IMR-90 (cell line): ENCODE measurements around the gene GABPA. TPM values are rescaled to one million over a fixed set of nuclear protein-coding genes. Genes with fewer than 3 reads are reported as not detected.

Experiments
- ATAC-seq: fragments of 200-7000 bp; cut with Tn5 transposase; 2 replicates; pipeline ENCODE4 v1.9.1; 2020; ENCODE audit warnings: low read depth, mild to moderate bottlenecking, moderate library complexity
- BruUV-seq: library from RNA; stranded (reverse); fragments of 400-500 nt; replicated peaks from 2 replicates; lab custom pipeline; 2021; lab: Mats Ljungman, UMichigan
- CTCF ChIA-PET: fragments of 300-600 bp; formaldehyde crosslinking; extraction: SDS; loops from one replicate; lab custom pipeline; 2021; ENCODE audit warnings: antibody characterized with exemption; lab: Yijun Ruan, JAX
- POLR2A ChIA-PET: fragments of 300-600 bp; sonication (Branson Sonifier 250); formaldehyde crosslinking; loops from one replicate; lab custom pipeline; 2022; ENCODE audit warnings: antibody characterized with exemption; ENCODE audit not compliant: unreplicated experiment; lab: Charles Lee
- DNase-seq: peaks from one replicate; pipeline ENCODE4 v3.0.0; 2013
- H2AFZ ChIP-seq: replicated peaks from 2 replicates; pipeline ENCODE3; 2013; ENCODE audit warnings: low read length, mild to moderate bottlenecking; ENCODE audit not compliant: poor library complexity
- H2AK5ac ChIP-seq: 2 replicates; pipeline ENCODE4 v1.6.1; 2013; ENCODE audit warnings: low read depth, low read length, inconsistent platforms
- H2AK9ac ChIP-seq: replicated peaks from 2 replicates; pipeline ENCODE3; 2013; ENCODE audit warnings: mild to moderate bottlenecking, low read depth, low read length, moderate library complexity; ENCODE audit not compliant: poor library complexity
- H2BK120ac ChIP-seq: 2 replicates; pipeline ENCODE4 v1.6.1; 2013; ENCODE audit warnings: low read depth, low read length, inconsistent platforms
- H2BK15ac ChIP-seq: 3 replicates; pipeline ENCODE4 v1.6.1; 2013; ENCODE audit warnings: low read depth, low read length, inconsistent platforms
- H2BK20ac ChIP-seq: 2 replicates; pipeline ENCODE4 v1.6.1; 2013; ENCODE audit warnings: low read depth, mild to moderate bottlenecking, inconsistent platforms, low read length, moderate library complexity
- H2BK5ac ChIP-seq: 2 replicates; pipeline ENCODE4 v1.6.1; 2013; ENCODE audit warnings: mild to moderate bottlenecking, low read depth, low read length, inconsistent platforms; ENCODE audit not compliant: poor library complexity, severe bottlenecking
- H3K14ac ChIP-seq: replicated peaks from 2 replicates; pipeline ENCODE4 v1.6.1; 2013; ENCODE audit warnings: low read depth, low read length, inconsistent platforms
- H3K18ac ChIP-seq: 2 replicates; pipeline ENCODE4 v1.6.1; 2013; ENCODE audit warnings: low read depth, low read length, control low read depth
- H3K23ac ChIP-seq: 2 replicates; pipeline ENCODE4 v1.6.1; 2013; ENCODE audit warnings: low read depth, low read length, inconsistent platforms
- H3K27ac ChIP-seq: 2 replicates; pipeline ENCODE4 v1.5.1; 2013; ENCODE audit warnings: mild to moderate bottlenecking, control low read depth, low read length; ENCODE audit not compliant: insufficient read depth
- H3K27me3 ChIP-seq: 2 replicates; pipeline ENCODE4 v1.6.1; 2013; ENCODE audit warnings: low read length; ENCODE audit not compliant: control insufficient read depth, insufficient read depth
- H3K36me3 ChIP-seq: 2 replicates; pipeline ENCODE4 v1.6.1; 2013; ENCODE audit warnings: low read length, mixed read lengths; ENCODE audit not compliant: control insufficient read depth, insufficient read depth
- H3K4ac ChIP-seq: 2 replicates; pipeline ENCODE4 v1.6.1; 2013; ENCODE audit warnings: low read depth, low read length, inconsistent platforms
- H3K4me1 ChIP-seq: 2 replicates; pipeline ENCODE4 v1.6.1; 2013; ENCODE audit warnings: low read length, mixed read lengths; ENCODE audit not compliant: control insufficient read depth, insufficient read depth
- H3K4me2 ChIP-seq: 2 replicates; pipeline ENCODE4 v1.6.1; 2013; ENCODE audit warnings: low read depth, mild to moderate bottlenecking, control low read depth, low read length, moderate library complexity
- H3K4me3 ChIP-seq: 2 replicates; pipeline ENCODE4 v1.5.1; 2013; ENCODE audit warnings: low read depth, mild to moderate bottlenecking, control low read depth, low read length, moderate library complexity; ENCODE audit not compliant: insufficient read depth
- H3K56ac ChIP-seq: 2 replicates; pipeline ENCODE4 v1.6.1; 2013; ENCODE audit warnings: low read length, inconsistent platforms; ENCODE audit not compliant: insufficient read depth; ENCODE audit errors: extremely low read depth
- H3K79me1 ChIP-seq, 2 experiments: 2 replicates each; pipeline ENCODE4 v1.6.1; 2013; ENCODE audit warnings: low read length in 2 of 2, inconsistent platforms in 1 of 2, low read depth in 1 of 2
- H3K9ac ChIP-seq: 2 replicates; pipeline ENCODE4 v1.6.1; 2013; ENCODE audit warnings: low read depth, low read length, control low read depth
- H3K9me1 ChIP-seq: 2 replicates; pipeline ENCODE4 v1.6.1; 2013; ENCODE audit warnings: low read length, inconsistent platforms; ENCODE audit not compliant: insufficient read depth
- H3K9me3 ChIP-seq: 2 replicates; pipeline ENCODE4 v1.6.1; 2013; ENCODE audit warnings: low read length; ENCODE audit not compliant: control insufficient read depth, insufficient read depth
- H4K20me1 ChIP-seq: 2 replicates; pipeline ENCODE4 v1.6.1; 2013; ENCODE audit warnings: low read length, inconsistent platforms; ENCODE audit not compliant: insufficient read depth
- H4K5ac ChIP-seq: 2 replicates; pipeline ENCODE4 v1.6.1; 2013; ENCODE audit warnings: mild to moderate bottlenecking, low read depth, low read length, control low read depth
- H4K8ac ChIP-seq, 2 experiments: 2 replicates each; pipeline ENCODE4 v1.6.1; 2013; ENCODE audit warnings: low read depth in 2 of 2, low read length in 2 of 2, control low read depth in 1 of 2, inconsistent platforms in 1 of 2
- H4K91ac ChIP-seq: 2 replicates; pipeline ENCODE4 v1.6.1; 2013; ENCODE audit warnings: low read depth, low read length, inconsistent platforms; ENCODE audit not compliant: insufficient read depth
- BHLHE40 ChIP-seq: fragments of 150-350 bp; IDR thresholded peaks from 2 replicates; pipeline ENCODE4 v1.6.1; 2016; ENCODE audit warnings: mild to moderate bottlenecking, low read depth, low read length
- CEBPB ChIP-seq: IDR thresholded peaks from 2 replicates; pipeline ENCODE4 v1.6.1; 2012; ENCODE audit warnings: low read depth, low read length, improper control_type of control experiment
- CHD1 ChIP-seq: IDR thresholded peaks from 2 replicates; pipeline ENCODE4 v1.6.1; 2012; ENCODE audit warnings: low read depth, low read length, improper control_type of control experiment
- MAFK ChIP-seq: IDR thresholded peaks from 2 replicates; pipeline ENCODE4 v1.6.1; 2012; ENCODE audit warnings: low read depth, low read length, improper control_type of control experiment
- MXI1 ChIP-seq: IDR thresholded peaks from 2 replicates; pipeline ENCODE4 v1.6.1; 2012; ENCODE audit warnings: low read depth, mild to moderate bottlenecking, low read length, moderate library complexity, borderline replicate concordance
- NFE2L2 ChIP-seq: fragments of 150-350 bp; IDR thresholded peaks from 2 replicates; pipeline ENCODE4 v1.6.1; 2016; ENCODE audit warnings: low read depth, mild to moderate bottlenecking, low read length
- POLR2A ChIP-seq: IDR thresholded peaks from 2 replicates; pipeline ENCODE4 v1.6.1; 2012; ENCODE audit warnings: mild to moderate bottlenecking, low read depth, low read length
- RAD21 ChIP-seq: IDR thresholded peaks from 2 replicates; pipeline ENCODE4 v1.6.1; 2012; ENCODE audit warnings: low read length, improper control_type of control experiment
- RCOR1 ChIP-seq: IDR thresholded peaks from 2 replicates; pipeline ENCODE4 v1.6.1; 2012; ENCODE audit warnings: mild to moderate bottlenecking, low read length, improper control_type of control experiment; ENCODE audit not compliant: insufficient replicate concordance
- RFX5 ChIP-seq: IDR thresholded peaks from 2 replicates; pipeline ENCODE4 v1.8.0; 2012; ENCODE audit warnings: low read depth, mild to moderate bottlenecking, low read length, moderate library complexity
- SMC3 ChIP-seq: fragments of 150-350 bp; IDR thresholded peaks from 2 replicates; pipeline ENCODE4 v1.6.1; 2016; ENCODE audit warnings: low read depth, mild to moderate bottlenecking, antibody characterized with exemption, low read length, moderate library complexity
- WGBS, 2 experiments: methylation state at CpG; one replicate each; pipeline versions ENCODE4 v1.1.5 to v1.1.7; 2013; ENCODE audit warnings: missing lambda C conversion rate in 2 of 2; ENCODE audit not compliant: insufficient read length in 1 of 2; ENCODE audit errors: extremely low coverage in 2 of 2; 5-methylcytosine and 5-hydroxymethylcytosine counted together
- dilution Hi-C: fragments of 300-500 bp; cut with HindIII; formaldehyde crosslinking; loops from one replicate; pipeline ENCODE4 v1.14.3; 2018; ENCODE audit warnings: low sequenced_read_pairs; ENCODE audit not compliant: unreplicated experiment
- in situ Hi-C: fragments of 300-500 bp; cut with MboI; formaldehyde crosslinking; loops from 3 replicates; pipeline ENCODE4 v1.14.3; 2019; ENCODE audit warnings: low sequenced_read_pairs, inconsistent platforms, mixed read lengths
- intact Hi-C: fragments of 100-400 bp; cut with micrococcal nuclease; formaldehyde crosslinking; loops from 2 replicates; pipeline ENCODE4 v1.10.0; 2022
- polyA plus RNA-seq, 3 experiments: library from polyadenylated mRNA; depleted of rRNA; stranded (reverse); fragments of >200 nt; gene quantifications; 2 replicates each; pipeline ENCODE4 v1.2.3, GENCODE V29; 2012; ENCODE audit warnings: low replicate concordance in 1 of 3
- total RNA-seq: library from RNA; depleted of rRNA; stranded (reverse); fragments of >200 nt; gene quantifications from 2 replicates; pipeline ENCODE4 v1.2.3, GENCODE V29; 2012
- TF ChIP-seq, protein P1 (sequence below): fragments of 150-350 bp; IDR thresholded peaks from 2 replicates; pipeline ENCODE4 v1.6.1; 2016; ENCODE audit warnings: low read depth, mild to moderate bottlenecking, low read length, moderate library complexity, borderline replicate concordance
- TF ChIP-seq, protein P2 (sequence below): fragments of 150-350 bp; IDR thresholded peaks from 2 replicates; pipeline ENCODE4 v1.6.1; 2017; ENCODE audit warnings: mild to moderate bottlenecking, antibody characterized with exemption, low read length, low read depth

Gene GABPA
- total and polyA plus RNA-seq, 2 of the 4 experiments (the other 2 are of a cell fraction), result 9.0 to 17.0 TPM

DNA sequence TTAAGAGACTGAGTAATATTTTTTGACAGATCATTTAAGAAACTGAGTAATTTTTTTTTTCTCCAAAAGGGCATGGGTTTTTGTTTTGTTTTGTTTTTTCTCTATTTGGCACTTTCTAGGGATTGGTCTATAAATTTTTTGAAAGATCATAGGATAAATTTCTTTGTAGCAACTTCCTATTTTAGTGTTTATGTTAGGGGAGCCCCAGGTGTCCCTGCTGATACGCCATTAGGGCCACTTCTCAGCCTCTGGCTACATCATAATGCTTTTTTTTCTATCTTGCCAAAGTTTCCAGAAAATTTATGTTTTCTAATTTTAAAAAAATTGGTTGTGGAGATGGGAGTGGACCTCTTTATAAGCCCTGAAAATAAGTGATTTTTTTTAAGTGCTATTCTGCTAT, 2.6 kb downstream of the GABPA start:
- H3K4me2 ChIP-seq, result no peak overlapping the region
- no peak overlapping the region for H4K8ac ChIP-seq
- no peak overlapping the region for H2AK5ac ChIP-seq
- ChIA-PET POLR2A (no interaction called here), CTCF (no interaction called here)
- no CpG with 5 or more reads among the region's 1 CpG for WGBS, 2 experiments
- no peaks in the 10 kb centered on the region for H3K9me1 ChIP-seq
- H3K9ac ChIP-seq, result no peak overlapping the region
- no peak overlapping the region for H3K4ac ChIP-seq
- no peak overlapping the region for H3K4me3 ChIP-seq
- H4K5ac ChIP-seq, result no peak overlapping the region
- H4K20me1 ChIP-seq, result no peaks in the 10 kb centered on the region; the same call in 1 of the 2 replicates
- H3K14ac ChIP-seq, result no peak overlapping the region
- no peak overlapping the region for H2BK15ac ChIP-seq
- H3K9me3 ChIP-seq, result no peaks in the 10 kb centered on the region
- no TSS peak for BruUV-seq
- DNase-seq (no peak), ATAC-seq (no peak)
- dilution Hi-C loops, result no loop called here
- H2AFZ ChIP-seq, result no peak overlapping the region
- no peak overlapping the region for H2BK5ac ChIP-seq
- peaks cover 1% of the 10 kb centered on the region; the same call in 1 of the 2 replicates for H3K36me3 ChIP-seq
- no peaks in the 10 kb centered on the region for H3K4me1 ChIP-seq
- no peaks in the 10 kb centered on the region for H3K27me3 ChIP-seq
- no peak overlapping the region for H3K56ac ChIP-seq
- in situ Hi-C loops, result no loop called here
- H3K18ac ChIP-seq, result no peak overlapping the region
- no peak overlapping the region for H2BK120ac ChIP-seq
- no peak for TF ChIP-seq MXI1
- no peak for TF ChIP-seq RCOR1
- no peak for TF ChIP-seq MAFK
- TF ChIP-seq CHD1, result no peak
- TF ChIP-seq RFX5, result no peak
- TF ChIP-seq, protein P1, sequence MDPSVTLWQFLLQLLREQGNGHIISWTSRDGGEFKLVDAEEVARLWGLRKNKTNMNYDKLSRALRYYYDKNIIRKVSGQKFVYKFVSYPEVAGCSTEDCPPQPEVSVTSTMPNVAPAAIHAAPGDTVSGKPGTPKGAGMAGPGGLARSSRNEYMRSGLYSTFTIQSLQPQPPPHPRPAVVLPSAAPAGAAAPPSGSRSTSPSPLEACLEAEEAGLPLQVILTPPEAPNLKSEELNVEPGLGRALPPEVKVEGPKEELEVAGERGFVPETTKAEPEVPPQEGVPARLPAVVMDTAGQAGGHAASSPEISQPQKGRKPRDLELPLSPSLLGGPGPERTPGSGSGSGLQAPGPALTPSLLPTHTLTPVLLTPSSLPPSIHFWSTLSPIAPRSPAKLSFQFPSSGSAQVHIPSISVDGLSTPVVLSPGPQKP, result no peak
- TF ChIP-seq, protein P2, sequence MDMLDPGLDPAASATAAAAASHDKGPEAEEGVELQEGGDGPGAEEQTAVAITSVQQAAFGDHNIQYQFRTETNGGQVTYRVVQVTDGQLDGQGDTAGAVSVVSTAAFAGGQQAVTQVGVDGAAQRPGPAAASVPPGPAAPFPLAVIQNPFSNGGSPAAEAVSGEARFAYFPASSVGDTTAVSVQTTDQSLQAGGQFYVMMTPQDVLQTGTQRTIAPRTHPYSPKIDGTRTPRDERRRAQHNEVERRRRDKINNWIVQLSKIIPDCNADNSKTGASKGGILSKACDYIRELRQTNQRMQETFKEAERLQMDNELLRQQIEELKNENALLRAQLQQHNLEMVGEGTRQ, result no peak
- no peak for TF ChIP-seq SMC3
- TF ChIP-seq RAD21, result no peak
- no peak for TF ChIP-seq BHLHE40
- no peak for TF ChIP-seq CEBPB
- TF ChIP-seq POLR2A, result no peak
- TF ChIP-seq NFE2L2, result no peak
- no peak overlapping the region for H3K23ac ChIP-seq
- peaks cover 12 to 30% of the 10 kb centered on the region in 2 experiments for H3K79me1 ChIP-seq
- no peak overlapping the region for H2BK20ac ChIP-seq
- H3K27ac ChIP-seq, result no peak overlapping the region
- no peak overlapping the region for H2AK9ac ChIP-seq
- intact Hi-C loops, result loop anchor here (5.0 kb wide), 2 partner anchors 430 to 980 kb away; no protein-coding TSS in a partner anchor
- no peak overlapping the region for H4K91ac ChIP-seq
